ENCODE measurements around the gene BET1L. TPM values are rescaled to one million over a fixed set of nuclear protein-coding genes. Genes with fewer than 3 reads are reported as not detected.

Gene BET1L
- total RNA-seq, 2 experiments from 2014 or later, result 16.2 to 47.4 TPM

GRCh38 chr11:205221-206001 is 1.8 kb downstream of the BET1L start:
- ChIA-PET POLR2A (interaction anchor here (0.7 to 0.9 kb wide), 2 partner anchors 135 to 304 kb away, joined by 3 read pairs; no protein-coding TSS in a partner anchor), CTCF (ENCODE audit: unreplicated experiment) (no interaction called here)
- H3K36me3 ChIP-seq (ENCODE audit: insufficient read depth, low read length), result peaks cover 37% of the 10 kb centered on the region
- H3K4me3 ChIP-seq (ENCODE audit: low read depth, low read length, poor library complexity, severe bottlenecking), result no peak overlapping the region
- no peaks in the 10 kb centered on the region for H3K9me2 ChIP-seq (ENCODE audit: insufficient read depth, low read length)
- no peaks in the 10 kb centered on the region for H4K20me1 ChIP-seq (ENCODE audit: insufficient read depth, low read length)
- TSS peak; percentile 41 for BruUV-seq (replicated peaks)
- no peak overlapping the region for H2AFZ ChIP-seq (ENCODE audit: low read length)
- no peak overlapping the region for H3K27ac ChIP-seq (ENCODE audit: low read depth, low read length, poor library complexity, severe bottlenecking)
- peaks cover 34% of the 10 kb centered on the region for H3K79me2 ChIP-seq (ENCODE audit: insufficient read depth, low read depth, low read length)
- no peaks in the 10 kb centered on the region for H3K9me3 ChIP-seq (ENCODE audit: low read length)
- intact Hi-C loops (cut with micrococcal nuclease; ENCODE audit: unreplicated experiment), result loop anchor here (5.0 kb wide), 3 partner anchors 152 to 302 kb away; partner anchors contain the start of genes PTDSS2 and RNH1
- H3K4me1 ChIP-seq (ENCODE audit: insufficient read depth, low read length, poor library complexity, severe bottlenecking), result peaks cover 23% of the 10 kb centered on the region
- H3K4me2 ChIP-seq (ENCODE audit: low read length), result peak overlapping the region; percentile 74; the same call in 1 of the 2 replicates
- TF ChIP-seq EZH2phosphoT487 (IDR thresholded peaks at IDR 0.05; ENCODE audit: borderline replicate concordance, low read depth, low read length) (no peak), CTCF (conservative IDR thresholded peaks at IDR 0.05; ENCODE audit: low read length) (no peak)
- DNase-seq (ENCODE audit: low spot score), result no peak

DNA sequence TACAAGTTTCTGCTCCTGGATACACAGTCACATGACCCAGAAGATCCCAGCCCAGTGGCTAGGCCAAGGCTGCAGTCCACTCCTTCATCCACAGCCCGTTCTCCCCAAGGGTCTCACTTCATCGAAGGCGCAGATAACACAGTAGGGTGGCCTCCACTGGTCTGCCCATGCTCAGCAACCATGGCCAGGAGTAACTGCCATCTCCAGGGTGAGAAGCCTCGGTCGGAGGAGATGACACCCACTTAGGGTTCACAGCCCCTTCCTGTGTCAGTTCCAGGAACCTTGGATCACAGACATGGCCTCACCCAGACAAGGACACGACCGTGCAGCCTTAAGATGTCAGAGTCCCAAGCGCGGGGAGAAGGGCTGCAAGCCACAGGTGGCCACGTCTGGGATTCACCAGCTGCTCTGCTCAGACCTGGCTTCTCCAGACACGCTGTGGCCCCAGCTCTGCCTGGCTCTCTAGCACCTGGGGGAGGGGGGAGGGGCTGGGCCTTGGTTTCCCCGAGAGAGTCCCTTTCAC is 2.6 kb downstream of the BET1L start:
- Histone ChIP-seq H3K79me2 (ENCODE audit: insufficient read depth, low read depth, low read length) (peaks cover 26% of the 10 kb centered on the region), H3K9me2 (ENCODE audit: insufficient read depth, low read length) (no peaks in the 10 kb centered on the region), H2AFZ (ENCODE audit: low read length) (no peak overlapping the region), H3K4me2 (ENCODE audit: low read length) (no peak overlapping the region), H3K4me1 (ENCODE audit: insufficient read depth, low read length, poor library complexity, severe bottlenecking) (peaks cover 15% of the 10 kb centered on the region), H4K20me1 (ENCODE audit: insufficient read depth, low read length) (no peaks in the 10 kb centered on the region), H3K9me3 (ENCODE audit: low read length) (no peaks in the 10 kb centered on the region), H3K27ac (ENCODE audit: low read depth, low read length, poor library complexity, severe bottlenecking) (no peak overlapping the region), H3K36me3 (ENCODE audit: insufficient read depth, low read length) (peaks cover 29% of the 10 kb centered on the region; the same call in 1 of the 2 replicates), H3K4me3 (ENCODE audit: low read depth, low read length, poor library complexity, severe bottlenecking) (no peak overlapping the region)
- BruUV-seq (replicated peaks), result no TSS peak
- POLR2A ChIA-PET, result no interaction called here
- TF ChIP-seq CTCF (conservative IDR thresholded peaks at IDR 0.05; ENCODE audit: low read length), result no peak
- no peak for TF ChIP-seq EZH2phosphoT487 (IDR thresholded peaks at IDR 0.05; ENCODE audit: borderline replicate concordance, low read depth, low read length)
- intact Hi-C loops (cut with micrococcal nuclease; ENCODE audit: unreplicated experiment), result loop anchor here (5.0 kb wide), 3 partner anchors 153 to 303 kb away; partner anchors contain the start of genes PTDSS2 and RNH1
- no peak for DNase-seq (ENCODE audit: low spot score)
- CTCF ChIA-PET (ENCODE audit: unreplicated experiment), result no interaction called here

All from OCI-LY7 (cell line).